Thyroid gland (tissue), 4 donors: ENCODE measurements around the gene COMMD8.

ENCODE experiments used
- POLR2A ChIP-seq, 2 donors: fragments of 450-650 bp; IDR thresholded peaks; one replicate each; pipeline ENCODE4 v1.6.1; 2017; ENCODE audit warnings: antibody characterized with exemption in 2 of 2, mild to moderate bottlenecking in 2 of 2, moderate library complexity in 1 of 2
- TF ChIP-seq, protein P1 (sequence below), 6 experiments: fragments of 200-600 bp in 3 of 6; fragments of 450-650 bp in 3 of 6; sonication (generic) in 3 of 6; IDR thresholded peaks; one replicate each; pipeline ENCODE4 v1.5.1; 2016 to 2019; ENCODE audit warnings: antibody characterized with exemption in 6 of 6, mild to moderate bottlenecking in 2 of 6, inconsistent platforms in 1 of 6, moderate library complexity in 1 of 6

DNA sequence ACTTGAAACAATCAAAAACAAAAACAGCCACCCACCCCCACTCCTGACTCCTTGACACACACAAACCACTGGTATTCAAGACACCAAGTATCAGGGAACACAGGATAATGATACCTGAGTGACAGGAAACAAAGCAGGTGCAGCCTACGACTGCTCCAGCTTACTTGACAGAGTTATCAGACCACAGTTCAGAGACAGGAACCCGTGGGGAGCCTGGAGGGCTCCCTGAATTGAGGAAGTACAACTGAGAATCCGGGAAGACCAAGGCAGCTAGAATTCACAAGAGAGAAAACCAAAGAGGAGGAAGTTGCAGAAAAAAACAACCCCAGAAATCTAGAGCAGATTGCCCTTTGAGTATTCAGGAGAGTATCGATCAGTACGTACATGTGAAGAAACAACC is 20.5 kb downstream of the COMMD8 start:
- TF ChIP-seq, protein P1, sequence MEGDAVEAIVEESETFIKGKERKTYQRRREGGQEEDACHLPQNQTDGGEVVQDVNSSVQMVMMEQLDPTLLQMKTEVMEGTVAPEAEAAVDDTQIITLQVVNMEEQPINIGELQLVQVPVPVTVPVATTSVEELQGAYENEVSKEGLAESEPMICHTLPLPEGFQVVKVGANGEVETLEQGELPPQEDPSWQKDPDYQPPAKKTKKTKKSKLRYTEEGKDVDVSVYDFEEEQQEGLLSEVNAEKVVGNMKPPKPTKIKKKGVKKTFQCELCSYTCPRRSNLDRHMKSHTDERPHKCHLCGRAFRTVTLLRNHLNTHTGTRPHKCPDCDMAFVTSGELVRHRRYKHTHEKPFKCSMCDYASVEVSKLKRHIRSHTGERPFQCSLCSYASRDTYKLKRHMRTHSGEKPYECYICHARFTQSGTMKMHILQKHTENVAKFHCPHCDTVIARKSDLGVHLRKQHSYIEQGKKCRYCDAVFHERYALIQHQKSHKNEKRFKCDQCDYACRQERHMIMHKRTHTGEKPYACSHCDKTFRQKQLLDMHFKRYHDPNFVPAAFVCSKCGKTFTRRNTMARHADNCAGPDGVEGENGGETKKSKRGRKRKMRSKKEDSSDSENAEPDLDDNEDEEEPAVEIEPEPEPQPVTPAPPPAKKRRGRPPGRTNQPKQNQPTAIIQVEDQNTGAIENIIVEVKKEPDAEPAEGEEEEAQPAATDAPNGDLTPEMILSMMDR (IDR thresholded peaks at IDR 0.05) = no peak
- TF ChIP-seq POLR2A (IDR thresholded peaks at IDR 0.05) = no peak
